Cardiac fibroblast (primary cell): ENCODE results near the gene MYO1E.

ENCODE experiments used
- DNase-seq, 2 donors: peaks; one replicate each; pipeline versions ENCODE4 v3.0.0 to v3.0.0-alpha.2; 2010; ENCODE audit warnings: low read depth in 2 of 2
- H3K4me3 ChIP-seq, 2 donors: replicated peaks in 1 of 2; 1 replicate in 1 of 2; 2 replicates in 1 of 2; pipeline ENCODE4 v1.5.1; 2011; ENCODE audit warnings: low read depth in 2 of 2, low read length in 2 of 2, mild to moderate bottlenecking in 2 of 2, moderate library complexity in 1 of 2
- TF ChIP-seq, protein P1 (sequence below): IDR thresholded peaks from one replicate; pipeline ENCODE4 v1.5.1; 2011; ENCODE audit warnings: low read depth, mild to moderate bottlenecking, low read length, inconsistent platforms

MYO1E gene

DNA sequence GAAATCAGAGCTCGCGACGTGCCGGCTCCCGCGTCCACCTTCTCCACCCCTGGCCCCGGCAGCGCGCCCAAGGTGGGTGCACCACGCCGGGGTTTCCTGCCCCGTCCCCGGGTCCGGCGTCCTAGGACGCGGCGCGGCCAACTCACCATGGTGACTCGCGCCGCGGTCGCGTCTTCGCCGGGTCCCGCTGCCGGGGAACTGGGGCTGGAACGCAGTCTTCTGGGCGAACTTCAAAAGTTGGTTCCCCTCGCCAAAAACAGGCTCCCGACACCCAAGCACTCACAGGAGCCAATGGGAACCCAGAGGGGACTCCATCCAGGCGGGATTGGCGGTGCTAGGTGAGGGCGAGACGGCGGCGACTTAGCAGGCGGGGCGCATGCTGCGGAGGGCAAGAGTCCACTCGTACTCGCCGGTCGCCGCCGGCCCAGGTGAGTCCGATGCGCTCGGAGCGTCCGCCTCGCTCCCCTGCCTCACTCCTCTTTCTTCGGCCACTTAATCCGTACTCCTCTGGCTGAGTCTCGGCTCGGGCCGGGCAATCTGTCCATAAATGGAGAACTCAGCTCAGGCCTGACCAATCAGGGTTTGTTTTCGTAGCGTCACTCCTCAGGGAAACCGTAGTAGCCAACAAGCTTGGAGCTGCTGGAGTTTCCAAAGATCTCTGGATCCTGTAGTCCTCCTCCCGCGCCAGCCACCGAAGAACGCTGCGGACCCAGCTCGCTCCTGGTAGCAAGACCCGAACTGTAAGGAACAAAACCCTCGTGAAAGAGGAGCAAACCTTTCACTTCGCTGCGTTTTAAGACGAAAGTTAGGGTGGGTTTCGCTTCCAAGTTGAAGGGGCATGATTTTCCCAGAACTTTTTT lies at the start of gene MYO1E:
TSS of gene MYO1E (minus strand) at position 520 of the 860 bp plus-strand sequence. CDS start at position 149, 371 bp downstream.
- peak; percentile 97 to 98 for DNase-seq
- TF ChIP-seq, protein P1, sequence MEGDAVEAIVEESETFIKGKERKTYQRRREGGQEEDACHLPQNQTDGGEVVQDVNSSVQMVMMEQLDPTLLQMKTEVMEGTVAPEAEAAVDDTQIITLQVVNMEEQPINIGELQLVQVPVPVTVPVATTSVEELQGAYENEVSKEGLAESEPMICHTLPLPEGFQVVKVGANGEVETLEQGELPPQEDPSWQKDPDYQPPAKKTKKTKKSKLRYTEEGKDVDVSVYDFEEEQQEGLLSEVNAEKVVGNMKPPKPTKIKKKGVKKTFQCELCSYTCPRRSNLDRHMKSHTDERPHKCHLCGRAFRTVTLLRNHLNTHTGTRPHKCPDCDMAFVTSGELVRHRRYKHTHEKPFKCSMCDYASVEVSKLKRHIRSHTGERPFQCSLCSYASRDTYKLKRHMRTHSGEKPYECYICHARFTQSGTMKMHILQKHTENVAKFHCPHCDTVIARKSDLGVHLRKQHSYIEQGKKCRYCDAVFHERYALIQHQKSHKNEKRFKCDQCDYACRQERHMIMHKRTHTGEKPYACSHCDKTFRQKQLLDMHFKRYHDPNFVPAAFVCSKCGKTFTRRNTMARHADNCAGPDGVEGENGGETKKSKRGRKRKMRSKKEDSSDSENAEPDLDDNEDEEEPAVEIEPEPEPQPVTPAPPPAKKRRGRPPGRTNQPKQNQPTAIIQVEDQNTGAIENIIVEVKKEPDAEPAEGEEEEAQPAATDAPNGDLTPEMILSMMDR = no peak
- peak within 1 kb of the TSS; percentile 90 to 95 for H3K4me3 ChIP-seq

DNA sequence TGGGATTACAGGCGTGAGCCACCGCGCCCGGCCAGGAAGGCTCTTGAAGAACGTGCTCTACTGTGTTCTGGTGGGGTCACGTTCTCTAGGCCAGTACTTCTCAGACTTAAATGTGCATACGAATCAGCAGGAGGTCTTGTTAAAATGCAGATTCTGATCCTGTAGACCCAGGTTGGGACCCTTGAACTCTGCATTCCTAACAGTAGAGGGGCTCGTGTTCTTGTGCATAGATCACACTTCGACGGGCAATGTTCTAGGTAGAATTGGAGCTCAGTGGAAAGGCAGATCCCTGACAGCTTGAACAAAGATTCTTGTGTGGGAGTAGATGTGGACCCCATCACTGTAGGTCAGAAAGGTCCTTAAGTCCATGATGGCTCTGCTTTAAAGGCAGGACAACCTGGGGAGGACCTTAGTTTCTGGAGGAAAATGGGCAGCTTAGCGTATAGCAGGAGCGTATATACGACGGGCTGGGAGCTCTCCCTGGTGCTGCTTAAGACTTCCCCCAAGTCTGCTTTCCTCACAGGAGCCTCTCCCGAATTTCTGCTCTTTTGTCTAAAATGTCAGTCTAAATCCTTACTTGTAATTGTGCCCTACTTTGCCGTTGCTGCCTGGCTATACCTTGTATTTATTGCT lies 48.4 kb upstream of the MYO1E start:
- TF ChIP-seq, protein P1 = no peak
- no peak overlapping the region for H3K4me3 ChIP-seq
- DNase-seq = peak; percentile 60 to 64

DNA sequence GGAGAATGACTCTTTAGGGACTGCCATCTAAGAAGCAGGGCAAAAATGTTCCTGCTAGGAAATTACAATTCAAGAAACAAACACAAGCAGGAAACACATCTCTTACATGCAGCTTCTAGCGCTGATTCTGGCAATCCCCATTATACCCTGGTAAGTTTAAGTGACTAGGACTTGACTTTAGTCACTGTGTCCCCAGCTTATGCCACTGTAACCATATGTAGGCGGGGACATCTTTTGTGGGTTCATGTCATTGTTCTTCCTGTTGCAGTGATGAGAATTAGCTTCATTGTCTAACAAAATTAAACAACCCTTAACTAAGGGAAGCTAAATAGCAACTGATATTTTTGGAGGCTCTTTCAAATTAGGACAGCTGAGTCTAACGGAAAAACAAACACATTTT lies 47.4 kb upstream of the MYO1E start:
- TF ChIP-seq, protein P1 = no peak
- no peak for DNase-seq
- no peak overlapping the region for H3K4me3 ChIP-seq

DNA sequence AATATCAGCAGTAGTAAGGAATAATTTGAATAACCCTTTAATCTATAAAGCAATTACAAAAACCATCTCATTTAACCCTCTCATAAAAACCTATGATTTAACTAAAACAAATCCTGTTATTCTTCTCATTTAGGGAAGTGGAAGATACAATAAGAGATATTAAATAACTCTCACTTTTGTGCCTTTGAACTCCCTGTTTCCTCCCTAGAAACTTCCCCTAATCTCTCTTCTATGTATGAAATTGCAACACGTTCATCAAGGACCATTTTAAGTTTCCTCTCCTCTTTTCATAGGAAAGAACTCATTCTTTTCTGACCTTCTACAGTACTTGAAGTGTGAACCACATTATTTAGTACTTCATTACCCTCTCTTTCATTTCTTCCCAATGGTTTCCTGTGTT lies 46.5 kb upstream of the MYO1E start:
- DNase-seq = no peak
- no peak overlapping the region for H3K4me3 ChIP-seq
- TF ChIP-seq, protein P1 = no peak

DNA sequence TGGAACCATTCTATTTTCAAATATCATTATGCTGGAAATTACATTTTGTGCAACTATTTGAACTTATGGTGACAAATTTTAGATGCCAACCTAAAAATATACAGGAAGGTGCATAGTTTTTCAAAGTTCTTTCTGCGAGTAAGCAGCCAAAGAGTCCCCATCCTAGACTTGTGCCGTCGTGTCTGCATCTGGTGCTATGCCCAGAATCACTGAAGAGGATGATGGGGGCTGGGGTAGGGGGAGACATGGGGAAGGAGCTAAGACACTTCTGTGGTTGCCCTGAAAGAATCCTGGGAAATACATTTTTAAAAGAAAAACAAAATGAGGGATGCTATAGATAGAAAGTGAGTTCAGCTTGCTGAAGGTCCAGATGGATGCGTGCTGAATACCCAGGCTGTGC lies 44.1 kb upstream of the MYO1E start:
- no peak for DNase-seq
- no peak overlapping the region for H3K4me3 ChIP-seq
- TF ChIP-seq, protein P1 = no peak

DNA sequence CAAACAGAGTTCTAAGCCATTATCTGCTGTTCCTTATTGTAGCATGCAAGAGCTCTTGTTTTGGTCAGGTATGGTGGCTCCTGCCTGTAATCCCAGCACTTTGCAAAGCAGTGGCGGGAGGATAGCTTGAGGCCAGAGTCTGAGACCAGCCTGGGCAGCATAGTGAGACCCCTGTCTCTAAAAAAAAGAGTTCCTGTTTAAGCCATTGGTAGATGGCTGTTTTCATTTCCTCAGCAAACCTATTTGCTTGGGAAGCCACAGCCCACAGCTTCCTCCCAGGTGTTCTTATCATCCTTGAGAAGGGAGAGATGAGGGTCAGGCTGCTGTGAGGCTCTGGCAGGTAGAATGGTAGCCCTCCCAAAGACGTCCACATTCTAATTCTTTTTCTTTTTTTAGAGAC lies 40.9 kb upstream of the MYO1E start:
- no peak overlapping the region for H3K4me3 ChIP-seq
- DNase-seq = no peak
- TF ChIP-seq, protein P1 = no peak
